ENCODE results near the gene C2CD3. TPM values are rescaled to one million over a fixed set of nuclear protein-coding genes. Genes with fewer than 3 reads are reported as not detected.
"Not testable (repeated sequence)": the region's sequence is repeated elsewhere in the genome, so short reads cannot be mapped to it uniquely, and the experiment has no call there.

The C2CD3 gene
- total RNA-seq, 2 donors from 2014 or later: 19.2 to 22.7 TPM

GRCh38 chr11:74169738-74170458 lies 904 bp downstream of the C2CD3 start:
- DNase-seq (no peak), ATAC-seq (no peak)
- intact Hi-C loops (cut with DNase I, micrococcal nuclease): no loop called here

GRCh38 chr11:74168838-74169237 lies 2.0 kb downstream of the C2CD3 start:
- DNase-seq (no peak), ATAC-seq (no peak)
- intact Hi-C loops (cut with DNase I, micrococcal nuclease): no loop called here

- DNase-seq: no peak
- intact Hi-C loops (cut with DNase I, micrococcal nuclease): no loop called here
- no peak for ATAC-seq
Measured at GRCh38 chr11:74162681-74163467, 7.9 kb downstream of the C2CD3 start.

- DNase-seq: no peak
- intact Hi-C loops (cut with DNase I, micrococcal nuclease): no loop called here
- no peak for ATAC-seq
Measured at GRCh38 chr11:74159642-74160041, 11.2 kb downstream of the C2CD3 start.

GRCh38 chr11:74157169-74157568 lies 13.6 kb downstream of the C2CD3 start:
- intact Hi-C loops (cut with DNase I, micrococcal nuclease): no loop called here
- no peak for ATAC-seq
- DNase-seq: no peak

GRCh38 chr11:74154620-74155281 lies 16.1 kb downstream of the C2CD3 start:
- intact Hi-C loops (cut with DNase I, micrococcal nuclease): no loop called here
- no peak for ATAC-seq
- no peak for DNase-seq

GRCh38 chr11:74153224-74153623 lies 17.6 kb downstream of the C2CD3 start:
- DNase-seq (no peak), ATAC-seq (no peak)
- intact Hi-C loops (cut with DNase I, micrococcal nuclease): no loop called here

GRCh38 chr11:74147199-74147929 lies 23.4 kb downstream of the C2CD3 start:
- intact Hi-C loops (cut with DNase I, micrococcal nuclease): no loop called here
- no peak for DNase-seq
- ATAC-seq: no peak

GRCh38 chr11:74144592-74144991 lies 26.2 kb downstream of the C2CD3 start:
- no peak for ATAC-seq
- no peak for DNase-seq
- intact Hi-C loops (cut with DNase I, micrococcal nuclease): no loop called here

- ATAC-seq (no peak), DNase-seq (no peak)
- intact Hi-C loops (cut with DNase I, micrococcal nuclease): no loop called here
Measured at GRCh38 chr11:74142624-74143023, 28.2 kb downstream of the C2CD3 start.

- DNase-seq: no peak
- no peak for ATAC-seq
Measured at GRCh38 chr11:74141908-74142307, 28.9 kb downstream of the C2CD3 start.

GRCh38 chr11:74141241-74141695 lies 29.5 kb downstream of the C2CD3 start:
- DNase-seq: peak; percentile 11 to 28
- peak; percentile 71 for ATAC-seq

More at GRCh38 chr11:74141908-74142307, 28.9 kb downstream of the C2CD3 start:
- intact Hi-C loops (cut with DNase I, micrococcal nuclease): no loop called here

GRCh38 chr11:74139919-74140431 lies 30.8 kb downstream of the C2CD3 start:
- DNase-seq; ATAC-seq; intact Hi-C loops (cut with DNase I, micrococcal nuclease): not testable (repeated sequence)

More at GRCh38 chr11:74141241-74141695, 29.5 kb downstream of the C2CD3 start:
- intact Hi-C loops (cut with DNase I, micrococcal nuclease): no loop called here

- ATAC-seq: no peak
- intact Hi-C loops (cut with DNase I, micrococcal nuclease): no loop called here
- no peak for DNase-seq
Measured at GRCh38 chr11:74139151-74139918, 31.5 kb downstream of the C2CD3 start.

- DNase-seq: no peak
- intact Hi-C loops (cut with DNase I, micrococcal nuclease): no loop called here
- ATAC-seq: peak; percentile 90
Measured at GRCh38 chr11:74138572-74138971, 32.2 kb downstream of the C2CD3 start.

- DNase-seq: no peak
- ATAC-seq: peak; percentile 40
- intact Hi-C loops (cut with DNase I, micrococcal nuclease): no loop called here
Measured at GRCh38 chr11:74138021-74138420, 32.8 kb downstream of the C2CD3 start.

- DNase-seq (no peak), ATAC-seq (no peak)
- intact Hi-C loops (cut with DNase I, micrococcal nuclease): no loop called here
Measured at GRCh38 chr11:74135127-74135840, 35.5 kb downstream of the C2CD3 start.

Measured in left colon (tissue), 2 donors.